ENCODE measurements around the gene CAPNS1. TPM values are rescaled to one million over a fixed set of nuclear protein-coding genes. Genes with fewer than 3 reads are reported as not detected.
"Not testable (repeated sequence)": the region's sequence is repeated elsewhere in the genome, so short reads cannot be mapped to it uniquely, and the experiment has no call there.

The CAPNS1 gene
- total RNA-seq, 1 experiment from 2014 or later = 577 TPM

DNA sequence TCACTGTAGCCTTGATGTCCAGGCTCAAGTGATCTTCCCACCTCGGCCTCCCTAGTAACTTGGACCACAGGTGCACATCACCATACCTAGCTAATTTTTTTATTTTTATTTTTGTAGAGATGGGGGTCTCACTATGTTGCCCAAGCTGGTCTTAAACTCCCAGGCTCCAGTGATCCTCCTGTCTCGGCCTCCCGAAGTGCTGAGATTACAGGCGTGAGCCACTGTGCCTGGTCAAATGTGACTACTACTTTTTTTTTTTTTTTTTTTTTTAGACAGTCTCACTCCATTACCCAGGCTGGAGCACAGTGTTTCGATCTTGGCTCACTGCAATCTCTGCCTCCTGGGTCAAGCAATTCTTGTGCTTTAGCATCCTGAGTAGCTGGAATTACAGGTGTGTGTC lies 33.0 kb downstream of the CAPNS1 start:
- no peak for DNase-seq (ENCODE audit: low spot score)
- no peaks in the 10 kb centered on the region for H3K27me3 ChIP-seq (replicated peaks; ENCODE audit: insufficient read depth, low read depth, low read length, poor library complexity)
- no peak for TF ChIP-seq EZH2 (IDR thresholded peaks at IDR 0.05; ENCODE audit: borderline replicate concordance, low read depth, low read length, poor library complexity, severe bottlenecking)
- TF ChIP-seq, protein P1, sequence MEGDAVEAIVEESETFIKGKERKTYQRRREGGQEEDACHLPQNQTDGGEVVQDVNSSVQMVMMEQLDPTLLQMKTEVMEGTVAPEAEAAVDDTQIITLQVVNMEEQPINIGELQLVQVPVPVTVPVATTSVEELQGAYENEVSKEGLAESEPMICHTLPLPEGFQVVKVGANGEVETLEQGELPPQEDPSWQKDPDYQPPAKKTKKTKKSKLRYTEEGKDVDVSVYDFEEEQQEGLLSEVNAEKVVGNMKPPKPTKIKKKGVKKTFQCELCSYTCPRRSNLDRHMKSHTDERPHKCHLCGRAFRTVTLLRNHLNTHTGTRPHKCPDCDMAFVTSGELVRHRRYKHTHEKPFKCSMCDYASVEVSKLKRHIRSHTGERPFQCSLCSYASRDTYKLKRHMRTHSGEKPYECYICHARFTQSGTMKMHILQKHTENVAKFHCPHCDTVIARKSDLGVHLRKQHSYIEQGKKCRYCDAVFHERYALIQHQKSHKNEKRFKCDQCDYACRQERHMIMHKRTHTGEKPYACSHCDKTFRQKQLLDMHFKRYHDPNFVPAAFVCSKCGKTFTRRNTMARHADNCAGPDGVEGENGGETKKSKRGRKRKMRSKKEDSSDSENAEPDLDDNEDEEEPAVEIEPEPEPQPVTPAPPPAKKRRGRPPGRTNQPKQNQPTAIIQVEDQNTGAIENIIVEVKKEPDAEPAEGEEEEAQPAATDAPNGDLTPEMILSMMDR (conservative IDR thresholded peaks at IDR 0.05; ENCODE audit: low read depth, low read length) = no peak
- peaks cover 13% of the 10 kb centered on the region for H3K4me1 ChIP-seq (ENCODE audit: insufficient read depth, low read length, poor library complexity, severe bottlenecking)
- H3K27ac ChIP-seq (ENCODE audit: low read depth, low read length, poor library complexity, severe bottlenecking) = no peak overlapping the region
- no TSS peak for BruUV-seq (replicated peaks)
- CTCF ChIA-PET = no interaction called here
- POLR2A ChIA-PET (ENCODE audit: low non-redundant PET) = no interaction called here
- H3K4me3 ChIP-seq (ENCODE audit: low read depth, low read length, poor library complexity, severe bottlenecking) = no peak overlapping the region
- intact Hi-C loops (cut with micrococcal nuclease; ENCODE audit: unreplicated experiment) = loop anchor here (10.0 kb wide), 1 partner anchor 108 kb away; no protein-coding TSS in a partner anchor
- no peaks in the 10 kb centered on the region for H3K9me3 ChIP-seq (ENCODE audit: low read depth, low read length, poor library complexity, severe bottlenecking)
- no peaks in the 10 kb centered on the region for H3K36me3 ChIP-seq (ENCODE audit: insufficient read depth, low read length, poor library complexity, severe bottlenecking)

DNA sequence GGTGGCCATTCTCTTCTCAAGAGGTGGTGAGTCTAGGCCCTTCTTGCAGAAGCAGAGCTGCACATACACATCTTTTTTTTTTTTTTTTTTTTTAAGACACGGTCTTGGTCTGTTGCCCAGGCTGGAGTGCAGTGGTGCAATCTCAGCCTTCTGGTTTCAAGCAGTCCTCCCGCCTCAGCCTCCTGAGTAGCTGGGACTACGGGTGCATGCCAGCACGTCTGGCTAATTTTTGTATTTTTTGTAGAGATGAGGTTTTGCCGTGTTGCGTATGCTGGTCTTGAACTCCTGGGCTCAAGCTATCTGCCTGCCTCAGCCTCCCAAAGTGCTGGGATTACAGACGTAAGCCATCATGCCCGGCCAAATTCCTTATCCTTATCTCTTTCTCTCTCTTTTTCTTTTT lies 34.0 kb downstream of the CAPNS1 start:
- H3K36me3 ChIP-seq (ENCODE audit: insufficient read depth, low read length, poor library complexity, severe bottlenecking); H3K9me3 ChIP-seq (ENCODE audit: low read depth, low read length, poor library complexity, severe bottlenecking); BruUV-seq (replicated peaks); H3K27me3 ChIP-seq (replicated peaks; ENCODE audit: insufficient read depth, low read depth, low read length, poor library complexity); H3K27ac ChIP-seq (ENCODE audit: low read depth, low read length, poor library complexity, severe bottlenecking); POLR2A ChIA-PET (ENCODE audit: low non-redundant PET); DNase-seq (ENCODE audit: low spot score); H3K4me3 ChIP-seq (ENCODE audit: low read depth, low read length, poor library complexity, severe bottlenecking); CTCF ChIA-PET: not testable (repeated sequence)
- intact Hi-C loops (cut with micrococcal nuclease; ENCODE audit: unreplicated experiment) = loop anchor here (10.0 kb wide), 1 partner anchor 109 kb away; no protein-coding TSS in a partner anchor
- H3K4me1 ChIP-seq (ENCODE audit: insufficient read depth, low read length, poor library complexity, severe bottlenecking) = peaks cover 11% of the 10 kb centered on the region

DNA sequence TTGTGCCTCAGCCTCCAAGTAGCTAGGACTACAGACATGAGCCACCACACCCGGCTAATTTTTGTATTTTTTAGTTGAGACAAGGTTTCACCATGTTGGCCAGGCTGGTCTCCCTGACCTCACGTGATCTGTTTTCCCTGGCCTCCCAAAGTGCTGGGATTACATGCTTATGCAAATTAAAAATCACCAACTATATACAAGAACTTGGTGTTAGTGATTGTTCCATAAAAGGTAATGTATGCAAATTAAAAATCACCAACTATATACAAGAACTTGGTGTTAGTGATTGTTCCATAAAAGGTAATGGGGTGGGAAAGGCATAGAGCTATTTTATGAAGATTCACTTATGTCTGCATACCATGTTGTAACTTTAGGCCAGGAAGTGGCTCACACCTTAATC lies 39.2 kb downstream of the CAPNS1 start:
- H3K4me3 ChIP-seq (ENCODE audit: low read depth, low read length, poor library complexity, severe bottlenecking); POLR2A ChIA-PET (ENCODE audit: low non-redundant PET); DNase-seq (ENCODE audit: low spot score); H3K36me3 ChIP-seq (ENCODE audit: insufficient read depth, low read length, poor library complexity, severe bottlenecking); H3K27me3 ChIP-seq (replicated peaks; ENCODE audit: insufficient read depth, low read depth, low read length, poor library complexity); CTCF ChIA-PET; H3K27ac ChIP-seq (ENCODE audit: low read depth, low read length, poor library complexity, severe bottlenecking); H3K9me3 ChIP-seq (ENCODE audit: low read depth, low read length, poor library complexity, severe bottlenecking); BruUV-seq (replicated peaks); H3K4me1 ChIP-seq (ENCODE audit: insufficient read depth, low read length, poor library complexity, severe bottlenecking): not testable (repeated sequence)
- intact Hi-C loops (cut with micrococcal nuclease; ENCODE audit: unreplicated experiment) = loop anchor here (10.0 kb wide), 1 partner anchor 114 kb away; no protein-coding TSS in a partner anchor

DNA sequence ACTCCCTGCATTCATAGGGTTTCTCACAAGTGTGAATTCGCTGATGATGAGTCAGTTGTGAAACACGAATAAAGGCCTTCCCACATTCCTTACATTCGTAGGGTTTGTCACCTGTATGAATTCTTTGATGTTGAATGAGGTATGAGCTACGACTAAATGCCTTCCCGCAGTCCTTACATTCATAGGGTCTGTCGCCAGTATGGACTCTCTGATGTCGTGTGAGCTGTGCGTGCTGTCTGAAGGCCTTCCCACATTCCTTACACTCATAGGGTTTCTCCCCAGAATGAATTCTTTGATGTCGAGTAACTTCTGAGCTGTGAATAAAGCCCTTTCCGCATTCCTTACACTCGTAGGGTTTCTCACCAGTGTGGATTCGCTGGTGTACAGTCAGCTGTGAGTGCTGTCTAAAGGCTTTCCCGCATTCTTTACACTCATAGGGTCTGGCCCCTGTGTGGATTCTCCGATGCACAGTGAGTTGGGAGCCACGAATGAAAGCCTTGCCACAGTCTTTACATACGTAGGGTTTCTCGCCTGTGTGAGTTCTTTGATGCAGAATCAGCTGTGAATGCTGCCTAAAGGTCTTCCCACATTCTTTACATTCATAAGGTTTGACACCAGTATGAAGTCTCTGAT lies 42.9 kb downstream of the CAPNS1 start:
- H3K27ac ChIP-seq (ENCODE audit: low read depth, low read length, poor library complexity, severe bottlenecking) = no peak overlapping the region
- TF ChIP-seq, protein P1 (conservative IDR thresholded peaks at IDR 0.05; ENCODE audit: low read depth, low read length) = no peak
- TF ChIP-seq EZH2 (IDR thresholded peaks at IDR 0.05; ENCODE audit: borderline replicate concordance, low read depth, low read length, poor library complexity, severe bottlenecking) = no peak
- H3K36me3 ChIP-seq (ENCODE audit: insufficient read depth, low read length, poor library complexity, severe bottlenecking) = peaks cover 7% of the 10 kb centered on the region
- no TSS peak for BruUV-seq (replicated peaks)
- no peak overlapping the region for H3K4me3 ChIP-seq (ENCODE audit: low read depth, low read length, poor library complexity, severe bottlenecking)
- intact Hi-C loops (cut with micrococcal nuclease; ENCODE audit: unreplicated experiment) = no loop called here
- no peaks in the 10 kb centered on the region for H3K27me3 ChIP-seq (replicated peaks; ENCODE audit: insufficient read depth, low read depth, low read length, poor library complexity)
- CTCF ChIA-PET = no interaction called here
- H3K9me3 ChIP-seq (ENCODE audit: low read depth, low read length, poor library complexity, severe bottlenecking) = no peaks in the 10 kb centered on the region
- H3K4me1 ChIP-seq (ENCODE audit: insufficient read depth, low read length, poor library complexity, severe bottlenecking) = no peaks in the 10 kb centered on the region
- POLR2A ChIA-PET (ENCODE audit: low non-redundant PET) = interaction anchor here (0.5 kb wide), 1 partner anchor 307 kb away, joined by 3 read pairs; no protein-coding TSS in a partner anchor
- DNase-seq (ENCODE audit: low spot score) = no peak
